NOMO-1 (cell line): Measurements from ENCODE around the gene LMLN.
A peak's percentile ranks its signal among the peaks of the same experiment; 100 is the strongest.
"Not testable (repeated sequence)": the region's sequence is repeated elsewhere in the genome, so short reads cannot be mapped to it uniquely, and the experiment has no call there.

Experiments used
- DNase-seq, 2 experiments: peaks; one replicate each; lab custom pipeline; 2025; ENCODE audit not compliant: unreplicated experiment in 2 of 2; lab: John Stamatoyannopoulos, UW

LMLN gene

GRCh38 chr3:198022604-198023003 is 62.6 kb downstream of the LMLN start:
- DNase-seq = no peak

GRCh38 chr3:198025644-198026043 is 65.6 kb downstream of the LMLN start:
- no peak for DNase-seq

- no peak for DNase-seq
Measured at GRCh38 chr3:198026620-198027019, 66.6 kb downstream of the LMLN start.

DNA sequence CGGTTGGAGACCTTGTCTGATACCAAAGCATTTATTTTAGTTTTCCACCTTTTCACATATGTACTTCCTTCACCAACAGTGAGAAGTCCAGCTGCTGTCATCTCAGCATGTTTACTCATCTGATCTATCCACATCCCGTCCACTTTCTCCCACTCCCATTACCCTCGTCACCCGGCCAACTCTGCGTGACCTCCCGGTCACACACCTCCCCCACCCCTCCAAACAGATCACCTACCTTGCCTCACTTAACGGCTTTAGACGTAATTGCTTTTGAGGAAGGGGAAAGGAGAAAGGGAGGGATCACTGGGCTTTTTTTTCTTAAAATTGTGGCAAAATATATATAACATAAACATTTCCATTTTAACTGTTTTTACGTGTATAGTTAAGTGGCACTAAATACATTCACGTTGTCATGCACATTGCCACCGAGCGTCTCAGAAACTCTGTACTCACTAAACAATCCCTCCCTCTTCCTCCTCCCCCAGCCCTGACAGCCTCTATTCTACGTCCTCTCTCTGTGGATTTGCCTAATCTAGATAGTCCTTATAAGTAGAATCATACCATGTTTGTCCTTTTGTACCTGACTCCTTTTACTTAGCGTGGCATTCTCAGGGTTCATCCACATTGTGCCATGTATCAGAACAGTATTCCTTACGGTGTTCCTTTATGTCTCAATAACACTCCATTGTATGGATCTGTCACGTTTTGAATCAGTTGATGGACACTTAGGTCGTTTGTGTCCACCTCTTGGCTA is 67.2 kb downstream of the LMLN start:
- DNase-seq = no peak

GRCh38 chr3:198027799-198028390 is 67.9 kb downstream of the LMLN start:
- no peak for DNase-seq

DNA sequence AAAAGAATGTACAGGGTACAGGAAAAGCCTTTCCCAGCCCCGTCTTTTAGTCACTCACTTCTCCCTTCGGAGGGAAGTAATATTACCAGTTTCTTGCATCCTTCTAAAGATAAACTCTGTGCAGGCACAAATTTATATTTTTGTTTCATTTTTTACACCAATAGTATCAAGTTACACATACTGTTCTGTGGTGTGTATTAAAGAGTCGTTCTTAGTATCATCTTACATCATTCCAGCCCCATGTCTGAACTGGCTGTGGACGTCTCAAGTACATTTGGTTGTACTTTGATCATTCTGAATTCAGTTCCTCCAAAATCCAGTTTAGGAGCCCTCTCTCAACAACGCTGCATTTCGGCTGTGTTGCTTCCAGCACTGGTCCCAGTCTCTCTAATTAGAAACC is 68.7 kb downstream of the LMLN start:
- no peak for DNase-seq

- DNase-seq = peak; percentile 45 to 86
Measured at GRCh38 chr3:198030125-198030524, 70.1 kb downstream of the LMLN start.

DNA sequence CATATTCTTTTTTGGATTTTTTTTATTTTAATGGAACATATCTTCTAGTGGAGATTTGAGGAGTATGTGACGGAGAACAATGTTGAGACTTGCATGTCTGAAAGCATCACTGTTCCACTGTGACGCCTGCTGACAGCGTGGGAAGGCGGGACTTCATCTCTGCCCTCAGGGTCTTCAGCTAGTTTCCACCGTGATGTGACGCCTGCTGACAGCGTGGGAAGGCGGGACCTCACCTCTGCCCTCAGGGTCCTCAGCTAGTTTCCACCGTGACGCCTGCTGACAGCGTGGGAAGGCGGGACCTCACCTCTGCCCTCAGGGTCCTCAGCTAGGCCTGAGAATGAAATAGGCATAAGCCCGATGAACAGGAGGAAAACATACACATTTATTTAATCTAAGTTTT is 70.7 kb downstream of the LMLN start:
- no peak for DNase-seq

DNA sequence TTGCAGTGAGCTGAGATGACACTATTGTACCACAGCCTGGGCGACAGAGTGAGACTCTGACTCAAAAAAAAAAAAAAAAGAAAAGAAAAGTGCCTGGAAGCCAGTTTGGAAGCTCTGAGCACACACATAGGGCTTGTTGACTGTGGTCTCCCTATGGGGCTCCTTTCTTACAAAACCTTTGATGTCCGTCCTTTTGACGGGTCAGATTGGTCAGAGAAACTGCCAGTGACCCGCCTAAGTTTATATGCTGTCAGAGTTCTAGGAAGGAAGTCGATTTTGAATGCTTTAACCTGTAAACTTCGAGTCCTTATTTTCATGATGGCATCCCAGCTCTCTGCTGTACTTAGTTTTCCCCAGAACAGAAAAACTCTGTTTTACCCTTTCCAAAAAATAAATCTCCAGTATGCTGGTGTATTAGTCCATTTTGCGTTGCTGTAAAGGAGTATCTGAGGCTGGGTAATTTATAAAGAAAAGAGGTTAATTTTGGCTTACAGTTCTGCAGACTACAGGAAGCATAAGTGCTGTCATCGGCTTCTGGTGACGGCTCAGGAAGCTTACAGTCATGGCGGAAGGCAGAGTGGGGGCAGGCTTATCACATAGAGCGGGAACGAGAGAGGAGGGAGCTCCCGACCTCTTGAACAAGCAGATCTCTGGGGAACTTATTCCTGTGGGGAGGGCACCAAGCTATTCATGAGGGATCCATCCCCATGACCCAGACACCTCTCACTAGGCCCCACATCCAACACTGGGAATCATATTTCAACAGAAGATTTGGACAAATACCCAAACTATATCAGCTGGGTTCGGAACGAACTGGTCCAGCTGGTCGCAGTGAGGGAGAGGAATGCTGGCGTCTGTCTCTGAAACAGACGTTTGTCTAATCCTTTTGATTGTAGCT is 72.3 kb downstream of the LMLN start:
- DNase-seq = no peak

DNA sequence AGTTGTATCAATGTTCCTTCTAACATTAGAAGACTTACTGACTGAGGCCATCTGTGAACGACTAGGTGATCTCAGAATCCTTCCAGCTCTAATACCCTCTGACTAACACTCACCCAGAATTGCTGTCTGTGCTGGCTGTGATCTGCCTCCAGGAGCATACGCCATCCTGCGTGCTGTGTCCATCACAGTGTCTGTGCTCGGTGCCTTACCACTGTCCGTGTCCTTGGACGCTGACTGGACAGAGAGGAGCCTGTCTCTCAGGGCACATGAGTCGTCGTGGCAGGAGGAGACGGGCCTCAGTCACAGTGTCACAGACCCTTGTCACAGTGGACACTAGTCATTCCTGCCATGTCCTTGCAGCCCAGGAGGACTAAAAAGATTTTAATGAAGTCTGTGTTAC is 83.1 kb downstream of the LMLN start:
- no peak for DNase-seq

DNA sequence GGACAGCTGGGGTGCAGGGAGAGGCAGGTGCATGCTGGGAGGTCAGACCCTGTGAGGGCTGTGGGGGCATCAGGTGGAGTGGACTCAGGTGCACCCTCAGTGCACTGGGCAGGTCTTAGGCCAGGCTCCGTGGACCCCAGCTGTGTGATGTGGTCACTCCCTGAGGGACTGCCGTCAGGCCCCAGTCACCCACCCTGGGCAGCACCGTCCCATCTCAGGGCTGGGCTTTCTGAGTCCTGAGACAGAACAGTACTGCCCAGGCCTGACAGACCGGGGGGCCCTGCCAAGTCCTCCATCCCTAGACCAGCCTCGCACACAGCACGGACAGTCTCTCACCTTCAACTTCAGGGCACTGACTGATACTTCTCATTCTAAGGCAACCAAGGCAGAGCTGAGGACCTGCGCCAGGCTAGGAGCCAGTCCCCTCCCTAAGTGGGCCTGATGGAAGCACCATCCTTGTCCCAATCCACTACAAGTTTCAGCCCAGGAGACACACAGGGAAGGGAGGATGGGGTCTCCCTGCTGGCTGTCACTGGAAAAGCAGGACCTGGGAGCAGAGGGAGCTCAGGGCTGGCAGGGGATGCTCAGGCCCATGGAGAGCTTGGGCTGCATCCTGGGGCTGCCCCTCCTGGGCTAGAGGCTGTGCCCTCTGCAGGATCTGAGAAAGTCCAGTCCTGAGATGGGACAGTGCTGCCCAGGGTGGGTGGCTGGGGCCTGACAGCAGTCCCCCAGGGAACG is 86.3 kb downstream of the LMLN start:
- DNase-seq = no peak

DNA sequence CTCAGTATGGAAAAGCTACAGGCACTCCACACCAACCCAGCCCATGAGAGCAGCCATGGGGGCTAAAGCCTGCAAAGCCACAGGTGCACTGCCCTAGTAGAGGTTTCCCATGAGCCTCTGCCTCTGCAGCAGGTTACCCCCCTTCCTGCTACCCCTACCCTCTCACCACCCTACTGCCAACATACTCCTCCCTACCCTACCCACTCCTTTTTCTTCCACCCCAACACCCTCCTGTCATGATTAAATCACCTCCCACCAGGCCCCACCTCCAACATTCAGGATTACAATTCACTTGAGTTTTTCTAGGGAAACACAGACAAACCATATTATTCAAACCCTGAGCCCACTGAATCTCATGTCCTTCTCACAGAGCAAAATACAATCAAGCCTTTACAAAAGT is 88.4 kb downstream of the LMLN start:
- DNase-seq = no peak

DNA sequence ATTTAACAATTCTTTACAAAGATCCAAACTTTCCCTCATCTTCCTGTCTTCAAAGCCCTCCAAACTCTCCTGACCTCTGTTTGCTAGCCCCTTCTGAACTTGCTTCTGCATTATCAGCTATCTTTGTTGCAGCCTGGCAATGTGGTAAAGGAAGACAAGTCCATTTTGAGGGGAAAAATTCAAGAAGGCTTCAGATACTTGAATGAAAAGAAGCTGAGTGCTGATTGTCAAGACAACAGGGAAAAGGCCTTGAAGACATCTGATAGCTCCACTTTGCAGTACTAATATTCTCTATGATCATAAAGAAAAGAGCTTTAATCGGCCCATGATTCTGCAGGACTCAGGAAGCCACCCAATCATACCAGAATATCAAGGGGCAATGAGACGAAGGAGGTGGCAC is 91.8 kb downstream of the LMLN start:
- no peak for DNase-seq

DNA sequence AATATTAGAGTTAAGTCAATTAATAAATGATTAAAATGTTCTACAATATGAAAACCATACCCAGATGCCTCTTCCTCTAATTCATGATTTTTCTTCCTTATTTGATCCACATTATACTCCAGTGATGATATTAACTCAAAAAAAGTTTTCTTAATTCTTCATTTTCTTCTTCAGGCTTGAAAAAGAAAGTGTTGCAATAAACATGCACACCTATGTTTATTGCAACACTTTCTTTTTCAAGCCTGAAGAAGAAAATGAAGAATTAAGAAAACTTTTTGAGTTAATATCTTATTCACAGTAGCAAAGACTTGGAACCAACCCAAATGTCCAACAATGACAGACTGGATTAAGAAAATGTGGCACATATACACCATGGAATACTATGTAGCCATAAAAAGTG is 93.4 kb downstream of the LMLN start:
- not testable (repeated sequence) for DNase-seq

- no peak for DNase-seq
Measured at GRCh38 chr3:198061119-198062067, 101.4 kb downstream of the LMLN start.

- DNase-seq = no peak
Measured at GRCh38 chr3:198062068-198062465, 102.0 kb downstream of the LMLN start.

GRCh38 chr3:198064420-198064819 is 104.4 kb downstream of the LMLN start:
- DNase-seq = no peak

DNA sequence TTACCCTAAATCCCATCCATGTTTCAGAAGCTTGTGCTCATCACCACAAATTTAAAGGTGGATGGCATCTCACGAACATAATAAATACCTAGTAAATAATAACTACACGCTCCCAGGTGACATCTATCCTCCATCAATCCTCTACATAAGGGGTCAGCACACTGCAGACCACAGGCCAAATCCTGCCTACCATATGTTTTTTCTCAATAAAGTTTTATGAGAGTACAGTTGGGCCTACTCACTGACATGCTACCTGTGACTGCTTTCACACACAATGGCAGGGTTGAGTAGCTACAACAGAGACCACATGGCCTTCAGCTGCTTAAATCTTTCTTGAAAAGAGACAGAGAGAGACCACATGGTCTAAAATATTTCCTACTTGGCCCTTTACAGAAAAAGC is 105.9 kb downstream of the LMLN start:
- DNase-seq = no peak

DNA sequence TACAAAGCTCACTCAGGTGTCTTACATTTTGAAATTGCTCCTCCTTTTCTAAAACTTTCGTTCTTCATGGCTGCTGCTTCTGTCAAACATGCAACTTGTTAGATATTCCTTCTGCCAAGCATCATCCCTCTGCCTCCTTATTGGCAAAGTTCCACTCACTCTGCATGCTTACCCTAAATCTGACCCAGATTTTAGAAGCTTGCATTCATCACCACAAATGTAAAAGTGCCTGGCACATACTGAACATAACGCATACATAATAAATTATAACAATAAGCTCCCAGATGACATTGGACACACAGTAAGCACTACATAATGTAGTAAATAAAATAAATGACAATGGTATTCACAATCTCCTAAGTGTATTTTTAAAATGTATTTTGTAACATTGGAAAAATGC is 107.4 kb downstream of the LMLN start:
- DNase-seq = no peak

DNA sequence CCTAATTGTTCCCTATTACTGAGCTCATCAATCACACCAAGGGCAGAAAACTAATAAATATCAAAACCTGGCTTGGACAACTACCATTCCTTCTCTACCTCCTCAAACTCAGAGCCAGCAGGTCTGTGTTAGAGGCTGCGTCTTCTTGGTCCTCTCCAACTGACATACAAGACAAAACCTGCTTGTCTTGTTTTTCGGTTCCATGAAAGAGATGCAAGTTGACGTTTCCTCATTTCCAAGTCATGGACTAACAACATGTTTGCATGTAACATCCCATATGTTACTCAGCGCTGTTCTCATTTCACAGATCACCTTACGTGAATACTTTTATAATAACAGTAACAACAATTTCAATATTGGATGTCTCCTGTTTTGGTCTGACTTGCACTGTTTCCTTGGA is 110.9 kb downstream of the LMLN start:
- no peak for DNase-seq
